ENCODE results near the gene ATP6V1D. TPM values are rescaled to one million over a fixed set of nuclear protein-coding genes. Genes with fewer than 3 reads are reported as not detected.

The ATP6V1D gene
- total RNA-seq, 1 donor from 2014 or later, result 61.6 TPM

GRCh38 chr14:67392800-67393199 is 33.2 kb upstream of the ATP6V1D start:
- Histone ChIP-seq H3K4me3 (ENCODE audit: low read length in 3 of 3) (no peak overlapping the region), H3K9me3 (ENCODE audit: control insufficient read depth in 3 of 3, low read length in 3 of 3) (no peaks in the 10 kb centered on the region), H3K27ac (ENCODE audit: low read depth, low read length) (no peak overlapping the region), H3K9ac (ENCODE audit: low read depth in 1 of 3, low read length in 3 of 3) (no peak overlapping the region), H3K4me1 (ENCODE audit: control insufficient read depth in 3 of 3, insufficient read depth in 3 of 3, low read length in 3 of 3) (peaks cover 8 to 11% (median 10%) of the 10 kb centered on the region in 3 donors), H3K36me3 (ENCODE audit: control insufficient read depth in 3 of 3, insufficient read depth in 3 of 3, low read length in 3 of 3) (no peaks in the 10 kb centered on the region), H3K27me3 (ENCODE audit: control insufficient read depth in 3 of 3, insufficient read depth in 3 of 3, low read length in 3 of 3) (no peaks in the 10 kb centered on the region)

- H3K27me3 ChIP-seq (ENCODE audit: control insufficient read depth in 3 of 3, insufficient read depth in 3 of 3, low read length in 3 of 3), result no peaks in the 10 kb centered on the region
- peaks cover 8 to 11% (median 10%) of the 10 kb centered on the region in 3 donors for H3K4me1 ChIP-seq (ENCODE audit: control insufficient read depth in 3 of 3, insufficient read depth in 3 of 3, low read length in 3 of 3)
- H3K9me3 ChIP-seq (ENCODE audit: control insufficient read depth in 3 of 3, low read length in 3 of 3), result no peaks in the 10 kb centered on the region
- H3K36me3 ChIP-seq (ENCODE audit: control insufficient read depth in 3 of 3, insufficient read depth in 3 of 3, low read length in 3 of 3), result peaks cover 0 to under 1% (median 0%) of the 10 kb centered on the region in 3 donors
- no peak overlapping the region for H3K27ac ChIP-seq (ENCODE audit: low read depth, low read length)
- H3K9ac ChIP-seq (ENCODE audit: low read depth in 1 of 3, low read length in 3 of 3), result no peak overlapping the region
- H3K4me3 ChIP-seq (ENCODE audit: low read length in 3 of 3), result no peak overlapping the region
These were observed 32.5 kb upstream of the ATP6V1D start for GRCh38 chr14:67392123-67392522.

- Histone ChIP-seq H3K27me3 (ENCODE audit: control insufficient read depth in 3 of 3, insufficient read depth in 3 of 3, low read length in 3 of 3) (no peaks in the 10 kb centered on the region), H3K36me3 (ENCODE audit: control insufficient read depth in 3 of 3, insufficient read depth in 3 of 3, low read length in 3 of 3) (peaks cover 0 to 7% (median 0%) of the 10 kb centered on the region in 3 donors), H3K27ac (ENCODE audit: low read depth, low read length) (no peak overlapping the region), H3K9ac (ENCODE audit: low read depth in 1 of 3, low read length in 3 of 3) (peak overlapping the region in 1 of 3 donors; percentile 9), H3K4me1 (ENCODE audit: control insufficient read depth in 3 of 3, insufficient read depth in 3 of 3, low read length in 3 of 3) (peaks cover 8 to 11% (median 10%) of the 10 kb centered on the region in 3 donors), H3K9me3 (ENCODE audit: control insufficient read depth in 3 of 3, low read length in 3 of 3) (no peaks in the 10 kb centered on the region), H3K4me3 (ENCODE audit: low read length in 3 of 3) (no peak overlapping the region)
These were observed 31.7 kb upstream of the ATP6V1D start for GRCh38 chr14:67391268-67391667.

GRCh38 chr14:67389811-67390534 is 30.4 kb upstream of the ATP6V1D start:
- Histone ChIP-seq H3K36me3 (ENCODE audit: control insufficient read depth in 3 of 3, insufficient read depth in 3 of 3, low read length in 3 of 3) (peaks cover 0 to 15% (median 10%) of the 10 kb centered on the region in 3 donors), H3K9ac (ENCODE audit: low read depth in 1 of 3, low read length in 3 of 3) (no peak overlapping the region), H3K27ac (ENCODE audit: low read depth, low read length) (no peak overlapping the region), H3K27me3 (ENCODE audit: control insufficient read depth in 3 of 3, insufficient read depth in 3 of 3, low read length in 3 of 3) (no peaks in the 10 kb centered on the region), H3K4me3 (ENCODE audit: low read length in 3 of 3) (no peak overlapping the region), H3K4me1 (ENCODE audit: control insufficient read depth in 3 of 3, insufficient read depth in 3 of 3, low read length in 3 of 3) (peaks cover 8 to 11% (median 10%) of the 10 kb centered on the region in 3 donors), H3K9me3 (ENCODE audit: control insufficient read depth in 3 of 3, low read length in 3 of 3) (no peaks in the 10 kb centered on the region)

- Histone ChIP-seq H3K9ac (ENCODE audit: low read depth in 1 of 3, low read length in 3 of 3) (no peak overlapping the region), H3K36me3 (ENCODE audit: control insufficient read depth in 3 of 3, insufficient read depth in 3 of 3, low read length in 3 of 3) (peaks cover 4 to 18% (median 14%) of the 10 kb centered on the region in 3 donors), H3K9me3 (ENCODE audit: control insufficient read depth in 3 of 3, low read length in 3 of 3) (no peaks in the 10 kb centered on the region), H3K27me3 (ENCODE audit: control insufficient read depth in 3 of 3, insufficient read depth in 3 of 3, low read length in 3 of 3) (no peaks in the 10 kb centered on the region), H3K4me1 (ENCODE audit: control insufficient read depth in 3 of 3, insufficient read depth in 3 of 3, low read length in 3 of 3) (peaks cover 8 to 11% (median 10%) of the 10 kb centered on the region in 3 donors), H3K4me3 (ENCODE audit: low read length in 3 of 3) (no peak overlapping the region), H3K27ac (ENCODE audit: low read depth, low read length) (no peak overlapping the region)
These were observed 29.7 kb upstream of the ATP6V1D start for GRCh38 chr14:67389275-67389674.

GRCh38 chr14:67387195-67387594 is 27.6 kb upstream of the ATP6V1D start:
- Histone ChIP-seq H3K9ac (ENCODE audit: low read depth in 1 of 3, low read length in 3 of 3) (no peak overlapping the region), H3K27me3 (ENCODE audit: control insufficient read depth in 3 of 3, insufficient read depth in 3 of 3, low read length in 3 of 3) (no peaks in the 10 kb centered on the region), H3K27ac (ENCODE audit: low read depth, low read length) (no peak overlapping the region), H3K36me3 (ENCODE audit: control insufficient read depth in 3 of 3, insufficient read depth in 3 of 3, low read length in 3 of 3) (peaks cover 16 to 36% (median 26%) of the 10 kb centered on the region in 3 donors), H3K9me3 (ENCODE audit: control insufficient read depth in 3 of 3, low read length in 3 of 3) (no peaks in the 10 kb centered on the region), H3K4me3 (ENCODE audit: low read length in 3 of 3) (no peak overlapping the region), H3K4me1 (ENCODE audit: control insufficient read depth in 3 of 3, insufficient read depth in 3 of 3, low read length in 3 of 3) (peaks cover 8 to 11% (median 10%) of the 10 kb centered on the region in 3 donors)

- H3K36me3 ChIP-seq (ENCODE audit: control insufficient read depth in 3 of 3, insufficient read depth in 3 of 3, low read length in 3 of 3), result peaks cover 26 to 50% (median 42%) of the 10 kb centered on the region in 3 donors
- H3K27ac ChIP-seq (ENCODE audit: low read depth, low read length), result no peak overlapping the region
- peaks cover 5 to 6% (median 5%) of the 10 kb centered on the region in 3 donors for H3K4me1 ChIP-seq (ENCODE audit: control insufficient read depth in 3 of 3, insufficient read depth in 3 of 3, low read length in 3 of 3)
- H3K9me3 ChIP-seq (ENCODE audit: control insufficient read depth in 3 of 3, low read length in 3 of 3), result no peaks in the 10 kb centered on the region
- H3K9ac ChIP-seq (ENCODE audit: low read depth in 1 of 3, low read length in 3 of 3), result no peak overlapping the region
- H3K4me3 ChIP-seq (ENCODE audit: low read length in 3 of 3), result no peak overlapping the region
- no peaks in the 10 kb centered on the region for H3K27me3 ChIP-seq (ENCODE audit: control insufficient read depth in 3 of 3, insufficient read depth in 3 of 3, low read length in 3 of 3)
These were observed 26.0 kb upstream of the ATP6V1D start for GRCh38 chr14:67385618-67386017.

GRCh38 chr14:67385120-67385519 is 25.5 kb upstream of the ATP6V1D start:
- Histone ChIP-seq H3K4me1 (ENCODE audit: control insufficient read depth in 3 of 3, insufficient read depth in 3 of 3, low read length in 3 of 3) (peaks cover 0 to 1% (median under 1%) of the 10 kb centered on the region in 3 donors), H3K9me3 (ENCODE audit: control insufficient read depth in 3 of 3, low read length in 3 of 3) (no peaks in the 10 kb centered on the region), H3K9ac (ENCODE audit: low read depth in 1 of 3, low read length in 3 of 3) (no peak overlapping the region), H3K27ac (ENCODE audit: low read depth, low read length) (no peak overlapping the region), H3K4me3 (ENCODE audit: low read length in 3 of 3) (no peak overlapping the region), H3K36me3 (ENCODE audit: control insufficient read depth in 3 of 3, insufficient read depth in 3 of 3, low read length in 3 of 3) (peaks cover 28 to 51% (median 45%) of the 10 kb centered on the region in 3 donors), H3K27me3 (ENCODE audit: control insufficient read depth in 3 of 3, insufficient read depth in 3 of 3, low read length in 3 of 3) (no peaks in the 10 kb centered on the region)

GRCh38 chr14:67377916-67378315 is 18.3 kb upstream of the ATP6V1D start:
- no peaks in the 10 kb centered on the region for H3K27me3 ChIP-seq (ENCODE audit: control insufficient read depth in 3 of 3, insufficient read depth in 3 of 3, low read length in 3 of 3)
- H3K36me3 ChIP-seq (ENCODE audit: control insufficient read depth in 3 of 3, insufficient read depth in 3 of 3, low read length in 3 of 3), result peaks cover 34 to 83% (median 71%) of the 10 kb centered on the region in 3 donors
- H3K27ac ChIP-seq (ENCODE audit: low read depth, low read length), result no peak overlapping the region
- no peaks in the 10 kb centered on the region for H3K4me1 ChIP-seq (ENCODE audit: control insufficient read depth in 3 of 3, insufficient read depth in 3 of 3, low read length in 3 of 3)
- H3K9ac ChIP-seq (ENCODE audit: low read depth in 1 of 3, low read length in 3 of 3), result no peak overlapping the region
- no peak overlapping the region for H3K4me3 ChIP-seq (ENCODE audit: low read length in 3 of 3)
- no peaks in the 10 kb centered on the region for H3K9me3 ChIP-seq (ENCODE audit: control insufficient read depth in 3 of 3, low read length in 3 of 3)

- H3K9me3 ChIP-seq (ENCODE audit: control insufficient read depth in 3 of 3, low read length in 3 of 3), result no peaks in the 10 kb centered on the region
- H3K4me3 ChIP-seq (ENCODE audit: low read length in 3 of 3), result no peak overlapping the region
- H3K36me3 ChIP-seq (ENCODE audit: control insufficient read depth in 3 of 3, insufficient read depth in 3 of 3, low read length in 3 of 3), result peaks cover 15 to 71% (median 55%) of the 10 kb centered on the region in 3 donors
- H3K27me3 ChIP-seq (ENCODE audit: control insufficient read depth in 3 of 3, insufficient read depth in 3 of 3, low read length in 3 of 3), result no peaks in the 10 kb centered on the region
- no peak overlapping the region for H3K27ac ChIP-seq (ENCODE audit: low read depth, low read length)
- no peak overlapping the region for H3K9ac ChIP-seq (ENCODE audit: low read depth in 1 of 3, low read length in 3 of 3)
- H3K4me1 ChIP-seq (ENCODE audit: control insufficient read depth in 3 of 3, insufficient read depth in 3 of 3, low read length in 3 of 3), result no peaks in the 10 kb centered on the region
These were observed 13.7 kb upstream of the ATP6V1D start for GRCh38 chr14:67373347-67373746.

Data from skeletal muscle tissue (tissue), 4 donors.